ENCODE data around the gene OBSL1.

OBSL1 gene

DNA sequence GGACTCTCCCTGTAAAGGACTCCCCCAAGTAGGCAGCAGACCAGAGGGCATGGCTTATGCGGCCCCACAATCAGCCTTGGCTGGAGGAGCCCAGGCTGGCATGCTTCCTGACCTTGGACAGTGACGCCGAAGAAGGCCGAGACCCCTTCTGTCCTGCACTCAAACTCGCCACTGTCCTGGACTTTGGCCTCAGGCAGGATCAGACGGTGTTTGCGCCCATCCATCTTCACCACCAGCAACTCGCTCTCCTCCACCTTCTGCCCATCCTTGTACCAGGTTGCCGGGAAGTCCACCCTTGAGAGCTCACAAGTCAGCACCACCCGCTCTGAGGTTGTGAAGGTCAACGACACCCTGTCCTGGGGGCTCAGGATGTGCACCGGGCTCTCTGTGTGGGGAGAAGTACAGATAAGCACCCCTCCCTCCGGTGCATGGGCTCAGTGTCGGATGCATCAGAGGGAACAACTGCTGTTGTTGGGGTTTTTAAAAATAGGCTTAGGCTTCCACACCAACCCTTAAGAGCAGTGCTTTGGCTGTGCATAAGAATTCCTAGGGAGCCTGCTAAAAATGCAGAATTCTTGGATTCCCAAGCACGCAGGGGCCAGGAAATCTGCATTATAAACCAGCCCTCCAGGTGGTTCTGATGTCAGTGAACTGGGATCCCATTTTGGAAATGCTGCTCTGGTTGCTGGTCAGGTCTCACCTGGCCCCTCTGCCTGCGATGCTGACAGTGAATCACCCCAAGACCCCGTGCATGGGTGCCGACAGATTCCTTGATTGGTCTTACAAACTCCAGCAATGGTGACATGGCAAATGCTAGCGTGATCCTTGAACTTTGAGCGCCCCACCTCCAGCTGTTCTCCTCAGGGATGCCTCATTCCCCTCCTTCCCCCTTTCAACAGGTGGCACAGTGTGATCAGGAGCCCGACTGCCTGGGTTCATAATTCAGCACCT, 5.9 kb downstream of the OBSL1 start:
- DNase-seq (ENCODE audit: low spot score), result no peak

DNA sequence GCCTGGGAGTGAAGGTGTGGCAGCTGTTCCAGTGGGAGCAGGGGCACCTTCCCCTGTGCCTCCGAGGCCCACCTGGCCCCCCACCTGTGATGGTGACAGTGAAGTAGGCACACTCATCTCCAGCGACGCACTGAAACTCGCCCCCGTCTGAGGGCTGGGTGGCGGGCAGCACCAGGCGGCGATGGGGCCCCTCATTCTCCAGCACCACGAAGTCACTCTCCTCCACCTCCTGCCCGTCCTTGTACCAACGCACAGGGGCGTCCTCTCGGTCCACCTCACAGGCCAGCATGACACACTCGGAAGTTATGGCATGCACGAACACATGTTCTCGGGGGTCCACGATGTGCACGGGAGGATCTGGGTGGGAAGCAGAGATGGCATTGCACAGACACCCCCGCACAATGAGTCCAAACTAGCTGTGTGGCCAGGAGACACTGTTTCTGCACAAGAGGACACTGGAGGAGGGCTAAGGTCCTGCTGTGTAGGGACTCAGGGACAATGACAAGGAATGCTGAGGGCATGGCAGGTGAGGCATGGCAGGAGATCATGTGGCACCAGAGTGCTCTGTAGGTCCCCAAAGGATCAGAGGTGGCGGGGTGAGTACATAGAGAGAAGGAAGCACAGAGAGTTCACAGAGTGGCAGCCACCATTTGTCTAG, 7.9 kb downstream of the OBSL1 start:
- DNase-seq (ENCODE audit: low spot score), result no peak

DNA sequence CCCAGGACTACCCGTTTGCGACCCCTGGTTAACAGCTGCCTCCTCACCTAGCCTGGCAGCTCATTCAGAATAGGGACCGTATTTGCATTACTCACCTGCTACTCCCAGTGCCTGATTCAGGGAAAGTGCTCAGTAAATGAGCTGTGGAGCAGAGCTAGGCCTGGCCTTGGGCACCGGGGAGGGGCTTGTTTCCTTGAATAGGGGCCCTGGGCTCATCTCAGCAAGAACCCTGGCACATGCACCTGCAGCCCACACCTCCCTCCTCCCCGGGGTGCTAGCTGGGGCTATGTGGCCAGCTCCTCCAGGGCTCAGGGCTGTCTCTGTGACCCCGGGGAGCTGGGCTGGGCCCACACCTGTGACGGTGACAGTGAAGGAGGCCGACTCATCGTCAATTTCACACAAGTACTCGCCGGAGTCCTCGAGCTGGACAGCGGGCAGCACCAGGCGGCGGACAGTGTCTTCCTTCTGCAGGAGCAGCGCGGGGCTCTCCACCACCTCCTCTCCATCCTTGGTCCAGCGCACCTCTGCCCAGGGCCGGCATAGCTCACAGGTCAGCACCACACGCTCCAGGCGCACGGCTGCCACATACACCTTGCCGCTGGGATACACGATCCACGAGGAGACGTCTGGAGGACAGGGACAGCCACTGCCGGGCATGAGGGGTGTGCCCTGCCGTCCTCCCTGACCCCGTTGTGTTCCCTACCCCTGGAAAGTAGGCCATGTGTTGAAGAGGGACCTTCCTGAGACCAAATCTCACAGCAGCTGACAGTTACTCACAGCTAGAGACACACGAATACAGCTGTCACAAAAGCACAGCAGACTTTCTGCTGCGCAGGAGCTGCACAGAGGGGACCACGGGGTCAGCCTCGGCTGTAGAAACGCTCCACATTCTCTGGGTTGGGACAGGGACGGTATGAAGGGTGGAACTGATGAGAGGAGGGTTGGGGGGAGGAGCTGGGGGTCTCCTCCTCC, 9.0 kb downstream of the OBSL1 start:
- DNase-seq (ENCODE audit: low spot score), result no peak

DNA sequence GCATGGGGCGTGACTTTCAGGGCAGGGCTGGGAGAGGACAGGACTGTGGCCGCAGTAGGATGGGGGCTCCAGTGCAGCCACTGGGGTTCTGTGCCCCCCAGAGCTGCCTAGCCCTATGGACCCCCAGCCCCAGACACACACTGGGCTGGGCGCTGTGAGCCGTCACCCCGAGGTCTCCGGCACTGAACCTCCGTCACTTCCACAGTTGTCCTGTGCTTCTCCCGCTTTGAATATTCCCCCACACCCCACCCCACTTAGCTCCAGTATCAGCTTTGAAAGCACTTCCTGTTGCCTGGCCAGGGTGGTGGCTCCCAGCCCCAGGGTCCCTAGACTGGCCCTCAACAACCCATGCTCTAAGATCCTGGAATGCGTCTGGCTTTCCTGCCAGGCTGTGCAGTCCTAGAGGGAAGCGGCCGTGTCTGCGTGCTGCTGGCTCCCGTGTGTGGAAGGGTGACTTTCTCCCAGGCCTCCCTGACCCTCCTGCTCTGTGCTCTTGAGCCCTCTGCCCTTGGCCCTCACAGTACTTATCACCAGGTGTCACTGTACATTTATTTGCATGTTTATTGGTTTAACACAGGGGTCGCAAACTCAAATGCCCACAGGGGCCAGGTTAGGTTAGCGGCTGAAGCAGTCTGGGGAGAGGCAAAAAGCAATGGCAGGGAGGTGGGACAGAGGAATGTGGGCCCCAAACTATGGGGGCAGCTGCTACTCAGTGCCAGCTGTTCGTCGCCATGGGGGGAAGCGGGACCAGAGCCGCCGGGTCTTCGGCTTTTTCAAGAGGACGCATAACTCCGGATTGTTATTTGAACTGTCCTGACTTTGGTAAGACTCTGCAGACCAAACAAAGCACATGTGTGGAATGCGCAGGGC, 9.9 kb downstream of the OBSL1 start:
- DNase-seq (ENCODE audit: low spot score), result no peak

DNA sequence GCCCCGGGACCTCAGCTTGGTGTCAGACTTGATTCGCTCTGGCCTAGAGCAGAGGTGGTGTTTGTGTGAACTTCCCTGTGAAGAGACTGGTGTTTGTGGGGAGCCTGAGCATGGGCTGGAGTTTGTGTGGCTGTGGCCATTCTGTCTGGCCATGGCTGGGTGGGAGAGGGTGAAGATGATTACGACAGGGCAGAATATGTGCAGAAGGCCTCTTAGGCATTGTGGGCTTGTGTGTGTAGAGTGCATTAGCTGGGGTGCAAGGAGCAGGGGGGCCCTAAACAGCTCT, 10.5 kb downstream of the OBSL1 start:
- DNase-seq (ENCODE audit: low spot score), result no peak

DNA sequence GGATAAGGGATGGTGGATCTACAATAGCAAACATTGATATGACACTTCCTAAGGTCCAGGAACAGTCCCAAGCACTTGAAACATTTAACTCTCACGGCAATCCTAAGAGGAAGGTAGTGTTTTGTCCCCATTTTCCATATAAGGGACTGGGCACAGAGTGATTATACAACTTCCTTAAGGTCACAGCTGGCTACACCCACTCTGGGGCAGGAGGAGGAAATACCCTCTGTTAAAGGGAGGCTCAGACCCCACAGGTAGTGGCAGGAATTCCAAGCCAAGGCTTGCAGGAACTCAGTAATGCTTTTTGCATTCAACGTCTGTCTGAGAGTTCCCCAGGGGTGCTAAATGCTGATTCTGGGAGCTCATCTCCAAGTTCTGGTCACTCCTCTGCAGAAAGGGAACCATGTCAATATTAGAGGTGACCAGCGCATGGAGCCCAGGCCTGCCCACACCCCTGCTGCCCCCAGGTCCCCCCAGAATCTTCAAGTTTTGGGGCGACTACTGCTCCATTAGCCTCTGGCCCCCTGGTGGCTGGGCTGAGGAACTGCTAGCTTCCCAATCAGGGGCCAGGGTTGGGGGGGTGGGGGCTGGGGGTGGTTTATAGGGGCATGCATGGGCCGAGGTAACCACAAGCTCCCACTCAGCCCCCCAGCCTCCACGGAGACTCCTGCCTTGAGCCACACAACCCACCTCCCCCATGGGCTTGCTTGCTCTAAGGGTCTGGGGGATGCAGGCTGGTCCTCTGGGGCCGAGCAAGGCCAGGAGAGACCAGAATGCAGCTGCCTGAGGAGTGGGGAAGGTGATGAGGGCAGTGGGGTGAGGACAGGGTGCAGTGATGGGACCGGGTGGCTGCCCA, 11.1 kb downstream of the OBSL1 start:
- DNase-seq (ENCODE audit: low spot score), result no peak

DNA sequence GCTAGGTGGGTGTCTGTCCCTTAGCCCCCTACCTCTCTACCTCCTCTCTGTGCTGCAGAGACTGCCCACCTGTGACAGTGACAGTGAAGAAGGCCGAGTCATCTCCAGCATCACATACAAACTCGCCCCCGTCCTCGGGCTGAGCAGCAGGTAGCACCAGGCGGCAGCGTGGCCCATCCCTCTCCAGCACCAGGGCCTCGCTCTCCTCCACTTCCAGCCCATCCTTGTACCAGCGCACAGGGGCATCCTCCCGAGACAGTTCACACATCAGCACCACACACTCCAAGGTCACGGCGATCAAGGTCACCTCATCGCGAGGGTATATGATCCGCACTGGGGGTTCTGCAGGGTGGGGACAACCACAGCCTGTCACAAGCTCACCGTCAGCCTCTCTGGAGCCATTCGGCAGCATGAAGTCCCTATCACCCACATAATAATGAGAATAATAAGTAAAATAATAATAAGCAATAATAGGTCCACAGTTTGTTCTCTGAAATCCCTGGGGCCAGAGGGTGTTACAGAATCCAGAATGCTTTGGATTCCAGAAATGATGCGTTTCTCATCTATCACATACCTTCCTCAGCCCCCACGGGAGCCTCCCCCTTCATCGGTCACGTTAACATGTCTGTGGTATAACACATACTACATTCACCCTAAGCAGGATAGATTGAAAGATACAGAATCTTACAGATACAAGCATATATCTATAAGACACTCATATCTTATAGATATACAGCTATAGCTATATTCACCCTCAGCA, 12.0 kb downstream of the OBSL1 start:
- no peak for DNase-seq (ENCODE audit: low spot score)

DNA sequence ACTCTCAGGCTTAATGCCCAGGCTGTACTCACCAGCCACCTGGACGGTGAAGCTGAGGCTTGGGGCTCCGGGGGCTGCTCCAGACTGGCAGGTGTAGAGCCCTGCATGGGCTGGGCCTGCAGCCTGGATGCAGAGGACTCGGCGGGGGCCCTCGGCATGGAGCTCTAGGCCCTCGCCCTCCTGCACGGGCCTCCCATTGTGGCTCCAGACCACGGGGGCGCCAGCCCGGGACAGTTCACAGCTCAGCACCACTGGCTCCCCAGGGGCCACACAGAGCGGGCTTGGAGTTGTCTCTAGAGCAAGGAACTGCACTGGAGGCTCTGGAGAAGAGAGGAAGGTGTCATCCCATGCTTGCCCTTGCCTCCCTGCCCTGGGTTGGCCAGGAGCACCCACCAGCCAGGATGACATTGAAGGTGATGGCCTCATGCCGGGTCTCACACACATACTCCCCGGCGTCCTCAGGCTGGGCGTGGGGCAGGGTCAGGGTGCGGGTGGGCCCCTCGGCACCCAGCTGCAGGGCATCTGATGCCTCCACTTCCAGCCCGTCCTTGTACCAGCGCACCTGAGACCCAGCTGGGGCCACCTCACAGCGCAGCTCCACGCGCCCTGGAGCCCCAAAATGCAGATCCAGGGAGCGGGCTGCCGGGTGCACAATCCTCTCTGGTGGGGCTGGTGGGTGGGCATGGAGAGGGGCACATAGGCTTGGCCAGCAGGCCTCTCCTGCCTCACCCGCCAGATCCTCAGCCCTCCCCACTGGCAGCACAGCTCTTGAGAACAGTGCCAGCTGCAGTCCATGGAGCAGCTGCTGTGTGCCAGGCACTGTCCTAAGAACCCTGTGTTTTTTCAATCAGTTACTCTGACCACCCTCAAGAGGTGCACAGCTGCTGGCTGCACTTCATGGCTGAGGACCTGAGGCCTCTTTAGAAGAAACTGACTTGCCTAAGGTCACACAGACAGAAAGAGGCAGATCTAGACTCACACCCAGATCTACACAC, 13.3 kb downstream of the OBSL1 start:
- no peak for DNase-seq (ENCODE audit: low spot score)

DNA sequence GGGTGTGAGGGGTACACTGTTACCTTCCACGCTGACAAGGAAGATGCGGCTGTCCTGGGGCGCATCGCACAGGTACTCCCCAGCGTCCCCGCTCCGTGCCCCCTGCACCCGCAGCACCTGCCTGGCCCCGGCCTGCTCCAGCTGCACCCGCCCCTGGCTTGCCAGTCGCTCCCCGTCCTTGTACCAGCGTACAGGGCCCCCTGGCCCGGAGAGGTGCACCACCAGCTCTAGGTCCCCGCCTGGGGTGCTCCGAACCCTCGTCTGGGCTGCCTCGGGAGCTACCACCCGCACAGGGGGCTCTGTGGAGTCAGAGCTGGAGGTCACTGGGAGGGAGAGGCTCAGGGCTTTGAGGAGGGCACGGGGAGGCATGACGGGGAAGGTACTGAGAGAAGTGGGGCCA, 14.0 kb downstream of the OBSL1 start:
- no peak for DNase-seq (ENCODE audit: low spot score)

DNA sequence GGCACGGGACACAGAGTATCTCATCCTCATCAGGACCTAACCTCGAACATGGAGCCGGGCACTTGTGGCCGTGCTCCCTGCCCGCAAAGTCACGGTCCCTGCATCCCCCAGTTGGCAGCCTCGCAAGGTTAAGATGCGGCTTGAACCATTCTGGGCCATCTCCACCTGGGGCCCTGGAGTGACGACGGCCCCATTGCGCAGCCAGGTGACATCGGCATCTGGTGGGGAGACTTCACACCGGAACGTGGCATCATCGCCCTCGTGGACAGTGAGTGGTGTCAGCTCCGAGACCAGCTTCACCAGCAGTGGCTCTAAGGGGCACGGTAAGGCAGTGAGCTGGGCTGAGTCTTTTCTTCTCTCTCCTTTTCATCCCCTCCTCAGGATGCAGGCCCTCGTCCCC, 14.9 kb downstream of the OBSL1 start:
- DNase-seq (ENCODE audit: low spot score), result no peak

DNA sequence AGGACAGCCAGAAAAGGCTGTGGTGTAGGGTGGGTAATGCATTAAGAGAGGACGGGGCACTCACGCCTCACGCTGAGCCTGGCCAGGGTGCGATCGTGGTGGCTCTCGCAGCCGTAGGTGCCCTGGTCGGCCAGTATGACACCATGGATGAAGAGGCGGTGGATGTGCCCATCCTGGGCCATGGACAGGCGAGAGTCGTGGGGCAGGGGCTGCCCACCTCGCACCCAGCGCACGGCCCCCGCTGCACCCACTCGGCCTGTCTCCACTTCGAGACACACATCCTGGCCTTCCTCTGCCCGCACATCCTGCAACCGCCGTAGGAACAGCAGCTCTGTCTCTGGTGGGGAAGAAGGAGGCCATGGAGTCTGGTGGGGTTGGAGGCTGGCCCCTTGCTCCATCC, 15.4 kb downstream of the OBSL1 start:
- no peak for DNase-seq (ENCODE audit: low spot score)

DNA sequence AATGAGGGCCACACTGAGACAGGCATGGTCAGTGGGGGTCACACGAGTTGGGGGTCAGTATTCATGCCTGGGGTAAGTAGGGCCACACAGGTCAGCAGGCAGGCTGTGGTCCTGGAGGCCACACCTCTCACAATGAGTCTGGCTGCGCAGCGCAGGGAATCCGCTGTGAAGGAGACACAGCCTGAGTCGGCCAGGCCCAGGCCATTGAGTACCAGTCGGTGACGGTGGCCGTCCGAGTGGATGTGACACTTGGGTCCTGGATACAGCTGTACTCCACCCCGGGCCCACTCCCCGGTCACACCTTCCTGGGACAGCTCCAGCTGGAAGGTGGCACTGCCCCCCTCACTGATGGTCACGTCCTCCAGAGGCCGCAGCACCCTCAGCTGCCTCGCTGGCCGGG, 17.0 kb downstream of the OBSL1 start:
- DNase-seq (ENCODE audit: low spot score), result no peak

DNA sequence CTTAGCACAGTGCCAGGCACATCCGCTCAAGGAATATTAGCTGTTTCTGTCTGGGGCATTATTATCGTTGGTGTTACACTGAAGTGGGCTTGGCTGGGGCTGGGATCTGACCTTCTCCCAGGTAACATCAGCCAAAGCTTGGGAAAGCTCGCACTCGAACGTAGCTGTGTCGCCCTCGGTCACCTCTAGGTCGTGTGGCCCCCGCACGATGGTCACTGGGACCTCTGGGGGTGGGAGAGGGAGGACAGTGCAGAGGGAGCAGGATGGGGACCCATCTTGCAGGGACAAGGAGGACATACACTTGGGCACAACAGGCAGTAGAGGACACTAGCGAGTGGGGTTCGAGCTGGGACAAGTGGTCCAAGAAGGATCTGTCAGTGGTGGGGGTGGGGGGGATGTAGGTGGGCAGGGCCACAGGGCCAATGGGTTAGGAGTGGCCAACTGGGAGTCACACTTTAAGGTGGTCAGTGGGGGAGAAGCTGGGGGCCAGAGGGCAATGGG, 17.8 kb downstream of the OBSL1 start:
- DNase-seq (ENCODE audit: low spot score), result no peak

DNA sequence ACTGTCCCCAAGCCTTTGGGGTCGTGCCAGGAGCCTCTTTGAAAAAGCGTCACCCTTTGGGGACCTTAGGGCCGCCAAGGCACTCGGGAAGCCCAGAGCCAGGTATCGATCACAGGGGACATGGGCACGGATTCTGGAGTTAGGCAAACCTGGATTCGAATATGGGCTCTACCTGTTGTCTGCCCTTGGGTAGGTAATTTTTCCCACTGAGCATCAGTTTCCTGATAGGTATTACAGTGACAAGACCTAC, 18.2 kb downstream of the OBSL1 start:
- no peak for DNase-seq (ENCODE audit: low spot score)

DNA sequence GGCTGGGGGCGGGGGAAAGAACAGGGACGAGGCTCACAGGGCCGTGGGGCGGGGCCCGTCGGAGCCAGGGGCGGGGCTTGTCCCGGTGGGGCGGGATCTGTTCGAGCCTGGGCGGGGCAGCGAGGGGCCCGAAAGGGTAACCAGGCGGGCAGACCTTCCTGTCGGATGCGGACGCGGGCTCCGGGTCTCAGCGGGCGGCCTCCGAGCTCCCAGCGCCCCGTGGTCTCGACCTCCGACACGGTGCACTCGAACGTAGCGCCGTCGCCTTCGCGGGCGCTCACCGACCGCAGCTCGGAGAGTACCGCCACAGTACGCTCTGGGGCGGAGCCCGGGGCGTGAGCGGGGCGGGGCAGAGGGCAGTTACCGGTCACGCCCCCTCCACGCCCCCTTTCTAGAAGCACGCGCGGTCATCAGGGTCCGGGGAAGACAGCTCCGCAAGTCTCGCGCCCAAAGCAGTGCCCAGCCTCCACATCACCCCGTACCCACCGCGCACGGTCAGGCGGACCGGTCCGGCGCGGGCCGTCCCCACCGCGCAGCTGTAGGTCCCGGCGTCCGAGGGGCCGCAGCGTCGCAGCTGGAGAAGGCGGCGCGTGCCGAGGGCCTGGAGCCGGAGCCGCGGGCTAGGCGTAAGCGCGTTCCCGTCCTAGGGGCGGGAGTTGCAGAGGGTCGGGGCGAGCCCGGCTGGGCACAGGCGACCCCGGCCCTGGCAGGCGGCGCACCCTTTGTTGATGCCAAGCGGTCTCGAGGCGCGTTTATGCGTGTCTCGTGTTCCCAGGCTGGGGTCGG, 18.8 kb downstream of the OBSL1 start:
- DNase-seq (ENCODE audit: low spot score), result peak; percentile 61

DNA sequence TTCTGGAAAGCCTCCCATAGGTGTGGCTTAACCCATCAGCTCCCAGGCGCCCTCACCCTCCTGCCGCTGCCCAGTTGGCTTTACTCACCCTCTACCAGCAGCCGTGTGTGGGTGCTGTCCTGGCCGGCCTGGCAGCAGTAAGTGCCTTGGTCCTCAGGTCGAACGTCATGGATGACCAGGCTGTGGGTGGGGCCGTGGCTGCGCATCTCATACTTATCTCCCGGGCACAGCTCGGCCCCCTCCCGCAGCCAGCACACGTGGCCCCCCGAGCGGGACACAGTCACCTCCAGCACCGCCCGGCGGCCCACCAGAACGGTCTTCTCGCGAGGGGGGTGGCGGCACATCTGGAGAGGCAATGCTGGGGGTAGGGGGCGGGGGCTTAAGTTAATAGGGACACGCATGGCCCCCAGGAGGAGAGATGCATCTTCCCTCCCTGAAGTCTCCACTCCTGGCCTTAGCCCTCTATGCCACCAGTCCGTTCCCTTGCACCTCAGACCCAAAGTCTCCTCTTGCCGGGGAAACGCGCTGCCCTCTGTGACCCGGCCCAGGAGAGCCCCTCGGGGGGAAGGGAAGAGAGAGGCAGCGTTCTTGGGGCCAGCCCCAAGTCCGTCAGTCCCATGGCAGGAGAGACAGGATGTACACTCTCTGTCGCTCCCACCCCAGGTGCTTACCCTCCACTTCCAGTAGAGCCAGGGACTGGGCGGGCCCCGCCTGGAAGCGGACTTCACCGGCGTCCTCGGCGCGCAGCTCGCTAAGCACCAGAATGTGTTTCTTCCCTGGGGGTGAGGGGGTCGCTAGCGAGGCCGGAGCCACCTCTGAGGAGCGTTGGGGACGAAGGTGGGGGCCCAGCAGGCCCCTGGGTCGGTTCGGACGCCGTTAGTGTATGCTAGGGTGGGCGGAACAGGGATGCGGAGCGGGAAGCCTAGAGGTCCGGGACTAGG, 19.6 kb downstream of the OBSL1 start:
- DNase-seq (ENCODE audit: low spot score), result no peak

DNA sequence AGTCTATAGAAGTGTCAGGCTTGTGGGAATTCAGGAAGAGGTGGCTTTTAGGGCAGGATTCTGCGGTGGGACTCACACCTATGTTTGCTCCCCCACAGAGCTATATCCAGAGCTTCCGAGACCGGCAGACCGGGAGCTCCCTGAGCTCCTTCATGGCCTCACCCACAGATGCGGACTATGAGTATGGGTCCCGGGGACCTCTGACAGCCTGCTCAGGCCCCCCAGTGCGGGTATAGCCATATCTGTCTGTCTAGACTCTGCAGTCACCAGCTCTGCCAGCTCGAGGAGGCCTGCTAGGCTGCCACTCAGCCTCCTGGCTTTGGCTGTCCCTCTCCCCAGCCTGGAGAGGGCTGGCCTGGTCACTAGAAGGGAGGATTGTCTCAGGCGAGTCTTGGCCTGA, 21.7 kb downstream of the OBSL1 start:
- no peak for DNase-seq (ENCODE audit: low spot score)
